GM12873 (cell line): Measurements from ENCODE around the gene SALL1.

Experiments used
- TF ChIP-seq, protein P1 (sequence below): IDR thresholded peaks from 2 replicates; pipeline ENCODE4 v1.5.1; 2012; ENCODE audit warnings: low read depth, mild to moderate bottlenecking, moderate library complexity, low read length, control low read depth; ENCODE audit not compliant: insufficient read depth; ENCODE audit errors: missing control alignments

The SALL1 gene

DNA sequence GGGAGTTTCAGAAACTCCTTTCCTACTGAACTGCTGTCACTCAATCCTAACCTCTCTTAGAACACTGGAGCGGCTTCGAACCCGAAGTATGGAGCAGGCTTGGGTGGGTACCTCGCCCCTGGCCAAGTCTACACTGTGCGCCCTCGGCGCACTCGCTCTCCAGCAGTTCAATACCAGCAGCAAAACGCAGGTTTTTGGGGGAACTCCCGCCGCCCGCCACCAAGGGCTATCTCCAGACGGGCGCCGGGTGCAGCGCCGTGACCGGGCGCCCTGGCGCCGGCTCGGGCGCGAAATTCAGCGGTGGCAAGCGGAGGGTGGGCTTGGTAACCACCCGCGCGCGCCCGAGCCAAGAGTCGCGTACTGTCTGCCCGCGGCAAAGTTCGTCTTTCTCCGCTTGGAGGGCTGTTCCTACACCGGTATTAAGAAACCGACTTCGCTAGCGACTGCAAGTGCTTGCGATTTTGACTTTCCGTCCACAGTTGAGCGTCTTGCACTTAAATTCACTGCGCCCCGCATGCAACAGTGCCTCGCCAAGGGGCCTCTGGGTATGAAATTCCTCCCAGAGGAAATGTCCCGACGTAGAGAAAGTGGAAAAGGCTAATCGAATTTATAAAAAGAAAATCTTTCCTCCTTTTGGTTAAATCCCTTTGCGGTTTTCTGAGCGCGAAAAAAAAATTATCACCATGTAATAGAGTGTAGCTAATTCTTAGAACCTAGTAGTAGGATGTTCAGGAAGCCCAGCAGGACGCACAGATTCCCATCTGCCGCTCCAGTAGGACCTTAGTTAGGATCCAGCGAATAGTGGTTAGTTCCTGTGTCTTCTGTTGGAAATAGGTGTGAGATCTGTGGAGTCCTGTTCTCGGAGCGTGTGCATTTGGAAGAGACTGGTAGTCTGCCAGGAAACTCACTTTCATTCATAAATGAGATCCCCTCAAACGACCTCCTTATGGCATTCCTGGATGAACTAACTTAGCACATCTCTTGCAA, 5.0 kb upstream of the SALL1 start:
- TF ChIP-seq, protein P1, sequence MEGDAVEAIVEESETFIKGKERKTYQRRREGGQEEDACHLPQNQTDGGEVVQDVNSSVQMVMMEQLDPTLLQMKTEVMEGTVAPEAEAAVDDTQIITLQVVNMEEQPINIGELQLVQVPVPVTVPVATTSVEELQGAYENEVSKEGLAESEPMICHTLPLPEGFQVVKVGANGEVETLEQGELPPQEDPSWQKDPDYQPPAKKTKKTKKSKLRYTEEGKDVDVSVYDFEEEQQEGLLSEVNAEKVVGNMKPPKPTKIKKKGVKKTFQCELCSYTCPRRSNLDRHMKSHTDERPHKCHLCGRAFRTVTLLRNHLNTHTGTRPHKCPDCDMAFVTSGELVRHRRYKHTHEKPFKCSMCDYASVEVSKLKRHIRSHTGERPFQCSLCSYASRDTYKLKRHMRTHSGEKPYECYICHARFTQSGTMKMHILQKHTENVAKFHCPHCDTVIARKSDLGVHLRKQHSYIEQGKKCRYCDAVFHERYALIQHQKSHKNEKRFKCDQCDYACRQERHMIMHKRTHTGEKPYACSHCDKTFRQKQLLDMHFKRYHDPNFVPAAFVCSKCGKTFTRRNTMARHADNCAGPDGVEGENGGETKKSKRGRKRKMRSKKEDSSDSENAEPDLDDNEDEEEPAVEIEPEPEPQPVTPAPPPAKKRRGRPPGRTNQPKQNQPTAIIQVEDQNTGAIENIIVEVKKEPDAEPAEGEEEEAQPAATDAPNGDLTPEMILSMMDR, result no peak

- TF ChIP-seq, protein P1, result no peak
These were observed 4.1 kb upstream of the SALL1 start for GRCh38 chr16:51155199-51155607.

GRCh38 chr16:51154271-51155171, 3.5 kb upstream of the SALL1 start:
- TF ChIP-seq, protein P1, result no peak

- TF ChIP-seq, protein P1, result no peak
These were observed 2.5 kb upstream of the SALL1 start for GRCh38 chr16:51153577-51154031.

DNA sequence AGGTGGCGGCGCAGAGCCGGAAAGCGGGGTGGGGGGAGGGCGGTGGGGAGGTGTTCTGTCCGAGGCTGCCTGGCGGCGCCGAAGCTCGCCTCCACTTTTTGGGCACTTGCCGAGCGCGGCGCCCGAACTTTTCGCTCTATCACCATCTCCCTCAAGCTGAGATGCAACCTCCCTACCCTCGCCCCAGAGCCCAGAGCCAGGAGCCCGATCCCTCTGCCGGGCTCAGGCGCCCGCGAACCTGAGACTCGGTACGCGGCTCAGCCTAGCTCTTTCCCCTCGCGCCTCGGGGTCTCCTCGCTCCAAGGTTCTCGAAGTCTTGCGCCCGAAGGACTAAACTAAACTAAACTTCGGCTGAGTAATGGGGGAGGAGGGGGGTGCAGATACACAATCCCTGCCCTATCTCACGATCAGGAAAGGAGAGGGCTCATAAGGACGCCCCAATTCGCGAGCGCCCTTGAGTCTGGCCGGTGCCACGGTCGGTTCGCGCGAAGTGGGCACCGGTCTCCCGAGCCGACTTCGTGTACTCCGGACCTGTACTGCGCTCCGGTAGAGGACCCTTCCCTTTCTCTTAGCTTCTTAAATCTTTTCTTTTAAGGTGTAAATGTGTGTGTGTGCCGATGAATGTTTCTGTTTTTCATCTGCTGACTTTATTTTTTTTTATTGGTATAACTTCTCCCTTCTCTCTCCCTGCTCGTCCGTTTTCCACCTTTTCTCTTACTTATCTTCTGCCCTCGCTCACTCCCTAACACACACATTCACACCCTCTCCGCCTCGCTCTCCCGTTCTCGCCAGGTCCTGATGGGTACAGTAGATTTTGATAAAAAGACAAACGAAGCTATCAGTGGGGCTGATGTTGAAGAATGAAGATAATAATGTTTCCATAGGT, 1.9 kb upstream of the SALL1 start:
- TF ChIP-seq, protein P1, result no peak

DNA sequence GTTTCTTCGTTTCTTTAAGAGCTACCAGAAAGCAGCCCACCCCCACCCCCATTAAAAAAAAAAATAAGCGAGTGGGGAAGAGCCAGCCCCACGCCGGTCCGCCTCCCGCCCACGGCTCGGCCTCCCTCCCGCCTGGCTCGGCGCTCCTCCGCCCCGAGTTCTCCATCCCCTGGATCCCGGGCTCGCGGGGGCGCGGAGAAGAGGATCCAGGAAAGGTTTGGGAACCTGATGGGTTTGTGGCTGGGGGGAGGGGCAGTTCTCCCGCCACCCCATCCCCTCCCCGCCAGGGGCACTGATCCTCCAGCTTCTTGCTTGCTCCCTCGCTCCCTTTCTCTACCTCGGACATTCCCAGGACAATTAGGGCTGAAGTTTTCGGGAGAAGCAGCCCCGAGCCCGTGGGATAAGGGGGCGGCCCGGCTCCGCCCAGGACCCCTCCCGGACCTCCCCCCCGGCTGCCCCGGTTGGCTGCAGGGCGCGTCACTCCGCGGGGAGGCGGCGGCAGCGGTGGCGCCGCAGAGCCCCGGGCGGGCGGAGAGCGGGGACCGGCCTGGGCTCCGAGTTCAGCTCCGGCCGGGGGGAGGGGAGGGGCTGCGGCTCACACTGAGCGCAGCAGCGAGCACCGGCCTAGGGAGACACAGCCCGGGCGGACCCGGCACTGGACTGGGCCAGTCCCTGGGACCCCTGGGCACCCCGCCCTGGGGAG, 1.0 kb upstream of the SALL1 start:
- TF ChIP-seq, protein P1, result no peak
